IMR-90 (cell line): Measurements from ENCODE around the gene DLK2. TPM values are rescaled to one million over a fixed set of nuclear protein-coding genes. Genes with fewer than 3 reads are reported as not detected.
"Not testable (repeated sequence)": the region's sequence is repeated elsewhere in the genome, so short reads cannot be mapped to it uniquely, and the experiment has no call there.

Experiments used
- ATAC-seq: fragments of 200-7000 bp; cut with Tn5 transposase; 2 replicates; pipeline ENCODE4 v1.9.1; 2020; ENCODE audit warnings: low read depth, mild to moderate bottlenecking, moderate library complexity
- BruUV-seq: library from RNA; stranded (reverse); fragments of 400-500 nt; replicated peaks from 2 replicates; lab custom pipeline; 2021; lab: Mats Ljungman, UMichigan
- CTCF ChIA-PET: fragments of 300-600 bp; formaldehyde crosslinking; extraction: SDS; loops from one replicate; lab custom pipeline; 2021; ENCODE audit warnings: antibody characterized with exemption; lab: Yijun Ruan, JAX
- POLR2A ChIA-PET: fragments of 300-600 bp; sonication (Branson Sonifier 250); formaldehyde crosslinking; loops from one replicate; lab custom pipeline; 2022; ENCODE audit warnings: antibody characterized with exemption; ENCODE audit not compliant: unreplicated experiment; lab: Charles Lee
- DNase-seq: peaks from one replicate; pipeline ENCODE4 v3.0.0; 2013
- H2AFZ ChIP-seq: replicated peaks from 2 replicates; pipeline ENCODE3; 2013; ENCODE audit warnings: low read length, mild to moderate bottlenecking; ENCODE audit not compliant: poor library complexity
- H2AK5ac ChIP-seq: 2 replicates; pipeline ENCODE4 v1.6.1; 2013; ENCODE audit warnings: low read depth, low read length, inconsistent platforms
- H2AK9ac ChIP-seq: replicated peaks from 2 replicates; pipeline ENCODE3; 2013; ENCODE audit warnings: mild to moderate bottlenecking, low read depth, low read length, moderate library complexity; ENCODE audit not compliant: poor library complexity
- H2BK120ac ChIP-seq: 2 replicates; pipeline ENCODE4 v1.6.1; 2013; ENCODE audit warnings: low read depth, low read length, inconsistent platforms
- H2BK15ac ChIP-seq: 3 replicates; pipeline ENCODE4 v1.6.1; 2013; ENCODE audit warnings: low read depth, low read length, inconsistent platforms
- H2BK20ac ChIP-seq: 2 replicates; pipeline ENCODE4 v1.6.1; 2013; ENCODE audit warnings: low read depth, mild to moderate bottlenecking, inconsistent platforms, low read length, moderate library complexity
- H2BK5ac ChIP-seq: 2 replicates; pipeline ENCODE4 v1.6.1; 2013; ENCODE audit warnings: mild to moderate bottlenecking, low read depth, low read length, inconsistent platforms; ENCODE audit not compliant: poor library complexity, severe bottlenecking
- H3K14ac ChIP-seq: replicated peaks from 2 replicates; pipeline ENCODE4 v1.6.1; 2013; ENCODE audit warnings: low read depth, low read length, inconsistent platforms
- H3K18ac ChIP-seq: 2 replicates; pipeline ENCODE4 v1.6.1; 2013; ENCODE audit warnings: low read depth, low read length, control low read depth
- H3K23ac ChIP-seq: 2 replicates; pipeline ENCODE4 v1.6.1; 2013; ENCODE audit warnings: low read depth, low read length, inconsistent platforms
- H3K27ac ChIP-seq: 2 replicates; pipeline ENCODE4 v1.5.1; 2013; ENCODE audit warnings: mild to moderate bottlenecking, control low read depth, low read length; ENCODE audit not compliant: insufficient read depth
- H3K27me3 ChIP-seq: 2 replicates; pipeline ENCODE4 v1.6.1; 2013; ENCODE audit warnings: low read length; ENCODE audit not compliant: control insufficient read depth, insufficient read depth
- H3K36me3 ChIP-seq: 2 replicates; pipeline ENCODE4 v1.6.1; 2013; ENCODE audit warnings: low read length, mixed read lengths; ENCODE audit not compliant: control insufficient read depth, insufficient read depth
- H3K4ac ChIP-seq: 2 replicates; pipeline ENCODE4 v1.6.1; 2013; ENCODE audit warnings: low read depth, low read length, inconsistent platforms
- H3K4me1 ChIP-seq: 2 replicates; pipeline ENCODE4 v1.6.1; 2013; ENCODE audit warnings: low read length, mixed read lengths; ENCODE audit not compliant: control insufficient read depth, insufficient read depth
- H3K4me2 ChIP-seq: 2 replicates; pipeline ENCODE4 v1.6.1; 2013; ENCODE audit warnings: low read depth, mild to moderate bottlenecking, control low read depth, low read length, moderate library complexity
- H3K4me3 ChIP-seq: 2 replicates; pipeline ENCODE4 v1.5.1; 2013; ENCODE audit warnings: low read depth, mild to moderate bottlenecking, control low read depth, low read length, moderate library complexity; ENCODE audit not compliant: insufficient read depth
- H3K56ac ChIP-seq: 2 replicates; pipeline ENCODE4 v1.6.1; 2013; ENCODE audit warnings: low read length, inconsistent platforms; ENCODE audit not compliant: insufficient read depth; ENCODE audit errors: extremely low read depth
- H3K79me1 ChIP-seq, 2 experiments: 2 replicates each; pipeline ENCODE4 v1.6.1; 2013; ENCODE audit warnings: low read length in 2 of 2, inconsistent platforms in 1 of 2, low read depth in 1 of 2
- H3K9ac ChIP-seq: 2 replicates; pipeline ENCODE4 v1.6.1; 2013; ENCODE audit warnings: low read depth, low read length, control low read depth
- H3K9me1 ChIP-seq: 2 replicates; pipeline ENCODE4 v1.6.1; 2013; ENCODE audit warnings: low read length, inconsistent platforms; ENCODE audit not compliant: insufficient read depth
- H3K9me3 ChIP-seq: 2 replicates; pipeline ENCODE4 v1.6.1; 2013; ENCODE audit warnings: low read length; ENCODE audit not compliant: control insufficient read depth, insufficient read depth
- H4K20me1 ChIP-seq: 2 replicates; pipeline ENCODE4 v1.6.1; 2013; ENCODE audit warnings: low read length, inconsistent platforms; ENCODE audit not compliant: insufficient read depth
- H4K5ac ChIP-seq: 2 replicates; pipeline ENCODE4 v1.6.1; 2013; ENCODE audit warnings: mild to moderate bottlenecking, low read depth, low read length, control low read depth
- H4K8ac ChIP-seq, 2 experiments: 2 replicates each; pipeline ENCODE4 v1.6.1; 2013; ENCODE audit warnings: low read depth in 2 of 2, low read length in 2 of 2, control low read depth in 1 of 2, inconsistent platforms in 1 of 2
- H4K91ac ChIP-seq: 2 replicates; pipeline ENCODE4 v1.6.1; 2013; ENCODE audit warnings: low read depth, low read length, inconsistent platforms; ENCODE audit not compliant: insufficient read depth
- BHLHE40 ChIP-seq: fragments of 150-350 bp; IDR thresholded peaks from 2 replicates; pipeline ENCODE4 v1.6.1; 2016; ENCODE audit warnings: mild to moderate bottlenecking, low read depth, low read length
- CEBPB ChIP-seq: IDR thresholded peaks from 2 replicates; pipeline ENCODE4 v1.6.1; 2012; ENCODE audit warnings: low read depth, low read length, improper control_type of control experiment
- CHD1 ChIP-seq: IDR thresholded peaks from 2 replicates; pipeline ENCODE4 v1.6.1; 2012; ENCODE audit warnings: low read depth, low read length, improper control_type of control experiment
- MAZ ChIP-seq: IDR thresholded peaks from 2 replicates; pipeline ENCODE4 v1.6.1; 2012; ENCODE audit warnings: low read depth, mild to moderate bottlenecking, low read length, improper control_type of control experiment, moderate library complexity, borderline replicate concordance
- NFE2L2 ChIP-seq: fragments of 150-350 bp; IDR thresholded peaks from 2 replicates; pipeline ENCODE4 v1.6.1; 2016; ENCODE audit warnings: low read depth, mild to moderate bottlenecking, low read length
- RAD21 ChIP-seq: IDR thresholded peaks from 2 replicates; pipeline ENCODE4 v1.6.1; 2012; ENCODE audit warnings: low read length, improper control_type of control experiment
- RFX5 ChIP-seq: IDR thresholded peaks from 2 replicates; pipeline ENCODE4 v1.8.0; 2012; ENCODE audit warnings: low read depth, mild to moderate bottlenecking, low read length, moderate library complexity
- SMC3 ChIP-seq: fragments of 150-350 bp; IDR thresholded peaks from 2 replicates; pipeline ENCODE4 v1.6.1; 2016; ENCODE audit warnings: low read depth, mild to moderate bottlenecking, antibody characterized with exemption, low read length, moderate library complexity
- WGBS, 2 experiments: methylation state at CpG; one replicate each; pipeline versions ENCODE4 v1.1.5 to v1.1.7; 2013; ENCODE audit warnings: missing lambda C conversion rate in 2 of 2; ENCODE audit not compliant: insufficient read length in 1 of 2; ENCODE audit errors: extremely low coverage in 2 of 2; 5-methylcytosine and 5-hydroxymethylcytosine counted together
- dilution Hi-C: fragments of 300-500 bp; cut with HindIII; formaldehyde crosslinking; loops from one replicate; pipeline ENCODE4 v1.14.3; 2018; ENCODE audit warnings: low sequenced_read_pairs; ENCODE audit not compliant: unreplicated experiment
- in situ Hi-C: fragments of 300-500 bp; cut with MboI; formaldehyde crosslinking; loops from 3 replicates; pipeline ENCODE4 v1.14.3; 2019; ENCODE audit warnings: low sequenced_read_pairs, inconsistent platforms, mixed read lengths
- intact Hi-C: fragments of 100-400 bp; cut with micrococcal nuclease; formaldehyde crosslinking; loops from 2 replicates; pipeline ENCODE4 v1.10.0; 2022
- polyA plus RNA-seq, 3 experiments: library from polyadenylated mRNA; depleted of rRNA; stranded (reverse); fragments of >200 nt; gene quantifications; 2 replicates each; pipeline ENCODE4 v1.2.3, GENCODE V29; 2012; ENCODE audit warnings: low replicate concordance in 1 of 3
- total RNA-seq: library from RNA; depleted of rRNA; stranded (reverse); fragments of >200 nt; gene quantifications from 2 replicates; pipeline ENCODE4 v1.2.3, GENCODE V29; 2012

DLK2 gene
- total and polyA plus RNA-seq, 2 of the 4 experiments (the other 2 are of a cell fraction) = 0.90 to 2.8 TPM

GRCh38 chr6:43499028-43499815 lies 43.9 kb upstream of the DLK2 start:
- H3K27ac ChIP-seq = no peak overlapping the region
- no peak for DNase-seq
- H4K8ac ChIP-seq = no peak overlapping the region
- 98% methylated on average over 7 of the region's 12 CpGs; no CpG with 5 or more reads in 1 of the 2 experiments for WGBS, 2 experiments
- no TSS peak for BruUV-seq
- no peak overlapping the region for H3K23ac ChIP-seq
- no peak overlapping the region for H4K91ac ChIP-seq
- H4K5ac ChIP-seq = no peak overlapping the region
- no peak overlapping the region for H3K14ac ChIP-seq
- H2BK120ac ChIP-seq = no peak overlapping the region
- dilution Hi-C loops (no loop called here), intact Hi-C loops (loop anchor here (5.0 kb wide), 1 partner anchor 132 kb away; the partner anchor contains the start of gene ZNF318), in situ Hi-C loops (loop anchor here (5.0 to 10.0 kb wide), 2 partner anchors 37 to 54 kb away; no protein-coding TSS in a partner anchor)
- no peak overlapping the region for H2AFZ ChIP-seq
- POLR2A ChIA-PET = no interaction called here
- peaks cover 14% of the 10 kb centered on the region for H3K9me1 ChIP-seq
- ATAC-seq = no peak
- H3K4me3 ChIP-seq = no peak overlapping the region
- peaks cover 48% of the 10 kb centered on the region for H3K36me3 ChIP-seq
- H2AK5ac ChIP-seq = no peak overlapping the region
- no peak overlapping the region for H3K9ac ChIP-seq
- H3K18ac ChIP-seq = no peak overlapping the region
- TF ChIP-seq NFE2L2 = no peak
- TF ChIP-seq SMC3 = no peak
- TF ChIP-seq MAZ = no peak
- no peak for TF ChIP-seq RAD21
- TF ChIP-seq CEBPB = no peak
- TF ChIP-seq RFX5 = no peak
- no peak for TF ChIP-seq BHLHE40
- no peak for TF ChIP-seq CHD1
- H4K20me1 ChIP-seq = peaks cover 11% of the 10 kb centered on the region; the same call in 1 of the 2 replicates
- H3K27me3 ChIP-seq = no peaks in the 10 kb centered on the region
- no peaks in the 10 kb centered on the region for H3K9me3 ChIP-seq
- H2AK9ac ChIP-seq = no peak overlapping the region
- no peak overlapping the region for H3K4me2 ChIP-seq
- CTCF ChIA-PET = no interaction called here
- no peak overlapping the region for H3K4ac ChIP-seq
- no peak overlapping the region for H3K56ac ChIP-seq
- H2BK15ac ChIP-seq = no peak overlapping the region
- H3K79me1 ChIP-seq = peaks cover 16 to 34% of the 10 kb centered on the region in 2 experiments
- H2BK20ac ChIP-seq = no peak overlapping the region
- no peak overlapping the region for H2BK5ac ChIP-seq
- H3K4me1 ChIP-seq = peaks cover 29% of the 10 kb centered on the region

GRCh38 chr6:43498291-43498690 lies 42.9 kb upstream of the DLK2 start:
- POLR2A ChIA-PET, H2AK5ac ChIP-seq, H2BK5ac ChIP-seq, dilution Hi-C loops, H3K14ac ChIP-seq, DNase-seq, H3K4me3 ChIP-seq, H2BK120ac ChIP-seq, H2BK20ac ChIP-seq, H4K91ac ChIP-seq, H3K18ac ChIP-seq, H3K27me3 ChIP-seq, H4K8ac ChIP-seq, H3K9ac ChIP-seq, H3K4ac ChIP-seq, CTCF ChIA-PET, H3K56ac ChIP-seq, BruUV-seq, H2AFZ ChIP-seq, H3K4me2 ChIP-seq, H3K9me3 ChIP-seq, H3K23ac ChIP-seq, H3K27ac ChIP-seq, H2BK15ac ChIP-seq, ATAC-seq, H2AK9ac ChIP-seq, H4K5ac ChIP-seq: not testable (repeated sequence)
- H3K4me1 ChIP-seq = peaks cover 35% of the 10 kb centered on the region
- 100% methylated on average over 4 of the region's 5 CpGs; no CpG with 5 or more reads in 1 of the 2 experiments for WGBS, 2 experiments
- in situ Hi-C loops (loop anchor here (5.0 to 10.0 kb wide), 2 partner anchors 36 to 53 kb away; no protein-coding TSS in a partner anchor), intact Hi-C loops (loop anchor here (5.0 kb wide), 1 partner anchor 131 kb away; the partner anchor contains the start of gene ZNF318)
- H3K36me3 ChIP-seq = peaks cover 42% of the 10 kb centered on the region
- H3K9me1 ChIP-seq = peaks cover 23% of the 10 kb centered on the region
- H3K79me1 ChIP-seq = peaks cover 20 to 44% of the 10 kb centered on the region in 2 experiments
- H4K20me1 ChIP-seq = peaks cover 14% of the 10 kb centered on the region; the same call in 1 of the 2 replicates
